H1 (cell line): Measurements from ENCODE around the gene PPFIBP2. TPM values are rescaled to one million over a fixed set of nuclear protein-coding genes. Genes with fewer than 3 reads are reported as not detected.
A peak's percentile ranks its signal among the peaks of the same experiment; 100 is the strongest.

Experiments used
- CTCF ChIA-PET: fragments of 300-600 bp; sonication (Branson Sonifier 250); formaldehyde crosslinking; loops from one replicate; lab custom pipeline; 2021; ENCODE audit not compliant: partially characterized antibody; lab: Charles Lee
- POLR2A ChIA-PET: fragments of 300-600 bp; sonication (Branson Sonifier 250); formaldehyde crosslinking; loops from one replicate; lab custom pipeline; 2021; ENCODE audit warnings: inconsistent platforms; ENCODE audit not compliant: partially characterized antibody; lab: Charles Lee
- DNase-seq, 2 experiments: peaks; one replicate each; pipeline versions ENCODE4 v3.0.0 to v3.0.0-alpha.2; 2010 to 2022; ENCODE audit warnings: low spot score in 2 of 2, low read depth in 1 of 2, mixed read lengths in 1 of 2
- FAIRE-seq: peaks from 2 replicates; lab custom pipeline; 2011; peaks lifted over from hg19 to GRCh38; lab: Jason Lieb, UNC
- H2AFZ ChIP-seq: 2 replicates; pipeline ENCODE4 v1.8.1; 2012; ENCODE audit warnings: low read length, inconsistent platforms
- H2AK5ac ChIP-seq: 2 replicates; pipeline ENCODE4 v1.6.1; 2013; ENCODE audit warnings: low read depth, low read length
- H2BK120ac ChIP-seq: replicated peaks from 2 replicates; pipeline ENCODE3; 2013; ENCODE audit warnings: low read depth, low read length, inconsistent platforms
- H2BK12ac ChIP-seq: 2 replicates; pipeline ENCODE4 v1.6.1; 2013; ENCODE audit warnings: low read depth, low read length
- H2BK15ac ChIP-seq: 2 replicates; pipeline ENCODE4 v1.6.1; 2013; ENCODE audit warnings: low read length
- H2BK20ac ChIP-seq: 2 replicates; pipeline ENCODE4 v1.6.1; 2013; ENCODE audit warnings: low read length
- H2BK5ac ChIP-seq: 2 replicates; pipeline ENCODE4 v1.6.1; 2013; ENCODE audit warnings: low read depth, low read length
- H3K14ac ChIP-seq: 2 replicates; pipeline ENCODE4 v1.6.1; 2013; ENCODE audit warnings: inconsistent platforms; ENCODE audit not compliant: insufficient read length
- H3K18ac ChIP-seq: 2 replicates; pipeline ENCODE4 v1.6.1; 2013; ENCODE audit warnings: low read length; ENCODE audit errors: extremely low read depth
- H3K23ac ChIP-seq: 2 replicates; pipeline ENCODE4 v1.6.1; 2013; ENCODE audit warnings: inconsistent platforms; ENCODE audit not compliant: insufficient read length
- H3K23me2 ChIP-seq: 2 replicates; pipeline ENCODE4 v1.6.1; 2013; ENCODE audit warnings: low read depth, low read length
- H3K27ac ChIP-seq: 2 replicates; pipeline ENCODE4 v1.6.1; 2011; ENCODE audit warnings: low read depth, low read length, inconsistent platforms
- H3K27me3 ChIP-seq, 4 experiments: replicated peaks in 1 of 4; 1 replicate in 1 of 4; 2 replicates in 3 of 4; pipeline versions ENCODE4 v1.6.1 to v1.8.1; 2011 to 2013; ENCODE audit warnings: low read length in 3 of 4, mild to moderate bottlenecking in 3 of 4, inconsistent platforms in 2 of 4, mixed read lengths in 2 of 4, moderate library complexity in 1 of 4; ENCODE audit not compliant: control insufficient read depth in 3 of 4, insufficient read depth in 3 of 4; ENCODE audit errors: extremely low read depth in 1 of 4
- H3K36me3 ChIP-seq, 4 experiments: 2 replicates each; pipeline versions ENCODE4 v1.6.1 to v1.8.1; 2011 to 2013; ENCODE audit warnings: mild to moderate bottlenecking in 4 of 4, low read length in 3 of 4, moderate library complexity in 2 of 4, control low read depth in 1 of 4, inconsistent platforms in 1 of 4; ENCODE audit not compliant: insufficient read depth in 4 of 4, control insufficient read depth in 2 of 4
- H3K4ac ChIP-seq: replicated peaks from 2 replicates; pipeline ENCODE3; 2013; ENCODE audit warnings: low read length, low read depth, mixed read lengths, inconsistent platforms; ENCODE audit not compliant: insufficient read length
- H3K4me1 ChIP-seq, 4 experiments: replicated peaks in 1 of 4; 1 replicate in 1 of 4; 2 replicates in 3 of 4; pipeline versions ENCODE4 v1.6.1 to v1.8.1; 2011 to 2013; ENCODE audit warnings: low read length in 3 of 4, inconsistent platforms in 2 of 4, mixed read lengths in 1 of 4; ENCODE audit not compliant: insufficient read depth in 4 of 4, control insufficient read depth in 3 of 4
- H3K4me2 ChIP-seq, 2 experiments: 2 replicates each; pipeline versions ENCODE4 v1.6.1 to v1.8.1; 2011 to 2013; ENCODE audit warnings: low read depth in 2 of 2, low read length in 2 of 2, control low read depth in 1 of 2, inconsistent platforms in 1 of 2, mild to moderate bottlenecking in 1 of 2; ENCODE audit not compliant: insufficient read depth in 1 of 2
- H3K4me3 ChIP-seq, 4 experiments: fragments of 200-600, 300-600 bp in 1 of 4; sonication (generic), shearing (Covaris generic), sonication (Bioruptor Twin) in 1 of 4; 2 replicates each; pipeline versions ENCODE4 v1.5.1 to v1.8.1; 2011 to 2016; ENCODE audit warnings: low read length in 4 of 4, low read depth in 3 of 4, control low read depth in 2 of 4, inconsistent platforms in 2 of 4, mild to moderate bottlenecking in 2 of 4, mixed read lengths in 1 of 4, moderate library complexity in 1 of 4; ENCODE audit not compliant: insufficient read depth in 2 of 4; ENCODE audit errors: extremely low read depth in 1 of 4
- H3K56ac ChIP-seq: replicated peaks from 2 replicates; pipeline ENCODE3; 2013; ENCODE audit warnings: low read depth, mild to moderate bottlenecking, mixed read lengths, low read length, inconsistent platforms; ENCODE audit not compliant: insufficient read length
- H3K79me1 ChIP-seq: 2 replicates; pipeline ENCODE4 v1.6.1; 2013; ENCODE audit warnings: low read depth, low read length, control low read depth
- H3K79me2 ChIP-seq, 2 experiments: 2 replicates each; pipeline versions ENCODE4 v1.6.1 to v1.8.1; 2012 to 2013; ENCODE audit warnings: low read length in 2 of 2, mild to moderate bottlenecking in 2 of 2, inconsistent platforms in 1 of 2; ENCODE audit not compliant: insufficient read depth in 2 of 2, control insufficient read depth in 1 of 2
- H3K9ac ChIP-seq, 4 experiments: replicated peaks in 1 of 4; 1 replicate in 1 of 4; 2 replicates in 3 of 4; pipeline versions ENCODE4 v1.6.1 to v1.8.1; 2011 to 2013; ENCODE audit warnings: low read depth in 3 of 4, low read length in 3 of 4, control low read depth in 2 of 4, mild to moderate bottlenecking in 2 of 4, moderate library complexity in 2 of 4, inconsistent platforms in 1 of 4; ENCODE audit errors: extremely low read depth in 1 of 4
- H3K9me3 ChIP-seq, 2 experiments: 2 replicates each; pipeline versions ENCODE4 v1.6.1 to v1.8.1; 2012 to 2013; ENCODE audit warnings: mild to moderate bottlenecking in 2 of 2, moderate library complexity in 2 of 2, control low read depth in 1 of 2, inconsistent platforms in 1 of 2, low read depth in 1 of 2, low read length in 1 of 2, mixed read lengths in 1 of 2; ENCODE audit not compliant: insufficient read depth in 2 of 2
- H4K20me1 ChIP-seq, 2 experiments: replicated peaks in 1 of 2; 2 replicates each; pipeline versions ENCODE3 to v1.8.1; 2011 to 2013; ENCODE audit warnings: inconsistent platforms in 2 of 2, low read length in 2 of 2, mild to moderate bottlenecking in 1 of 2; ENCODE audit not compliant: insufficient read depth in 2 of 2, control insufficient read depth in 1 of 2
- H4K5ac ChIP-seq: 2 replicates; pipeline ENCODE4 v1.6.1; 2013; ENCODE audit warnings: low read length, low read depth, mixed read lengths, inconsistent platforms; ENCODE audit not compliant: insufficient read length
- H4K8ac ChIP-seq: 2 replicates; pipeline ENCODE4 v1.8.0; 2013; ENCODE audit warnings: mild to moderate bottlenecking, moderate library complexity, low read length, inconsistent platforms; ENCODE audit not compliant: insufficient read depth; ENCODE audit errors: extremely low read depth
- H4K91ac ChIP-seq: replicated peaks from 2 replicates; pipeline ENCODE3; 2013; ENCODE audit warnings: low read length, mixed read lengths, inconsistent platforms; ENCODE audit not compliant: insufficient read length
- CTCF ChIP-seq, 3 experiments: IDR thresholded peaks; 1 replicate in 2 of 3; 2 replicates in 1 of 3; pipeline versions ENCODE4 v1.5.1 to v1.6.1; 2011; ENCODE audit warnings: low read length in 3 of 3, mild to moderate bottlenecking in 3 of 3, inconsistent platforms in 2 of 3, low read depth in 1 of 3, moderate library complexity in 1 of 3; ENCODE audit not compliant: insufficient read depth in 1 of 3; ENCODE audit errors: control extremely low read depth in 1 of 3
- KDM5A ChIP-seq: fragments of 200-600 bp; IDR thresholded peaks from 2 replicates; pipeline ENCODE4 v1.7.1; 2012; ENCODE audit warnings: mild to moderate bottlenecking, low read length, inconsistent platforms, mixed read lengths
- PHF8 ChIP-seq: fragments of 200-600 bp; sonication (generic); conservative IDR thresholded peaks from 2 replicates; pipeline ENCODE4 v1.7.1; 2012; ENCODE audit warnings: low read depth, mild to moderate bottlenecking, inconsistent platforms, low read length, moderate library complexity
- POLR2A ChIP-seq, 2 experiments: IDR thresholded peaks; 1 replicate in 1 of 2; 2 replicates in 1 of 2; pipeline ENCODE4 v1.6.1; 2011; ENCODE audit warnings: low read depth in 2 of 2, low read length in 2 of 2, mild to moderate bottlenecking in 2 of 2; ENCODE audit errors: control extremely low read depth in 1 of 2
- RAD21 ChIP-seq, 2 experiments: IDR thresholded peaks in 1 of 2; conservative IDR thresholded peaks in 1 of 2; 2 replicates each; pipeline ENCODE4 v1.6.1; 2011; ENCODE audit warnings: low read depth in 2 of 2, low read length in 2 of 2, improper control_type of control experiment in 1 of 2, inconsistent platforms in 1 of 2, mild to moderate bottlenecking in 1 of 2, moderate library complexity in 1 of 2
- SP2 ChIP-seq: IDR thresholded peaks from 2 replicates; pipeline ENCODE4 v1.6.1; 2012; ENCODE audit warnings: mild to moderate bottlenecking, low read length, inconsistent platforms
- WGBS, 2 experiments: shearing (Covaris generic) in 1 of 2; methylation state at CpG; one replicate each; pipeline versions ENCODE4 v1.1.6 to v1.1.7; 2013 to 2015; ENCODE audit warnings: low lambda C conversion rate in 2 of 2, mixed read lengths in 2 of 2, inconsistent platforms in 1 of 2, low coverage in 1 of 2, missing lambda C conversion rate in 1 of 2; ENCODE audit not compliant: insufficient replicate concordance in 2 of 2, insufficient coverage in 1 of 2, insufficient read length in 1 of 2; ENCODE audit errors: extremely low coverage in 1 of 2, missing lambda C conversion rate in 1 of 2; 5-methylcytosine and 5-hydroxymethylcytosine counted together
- polyA plus RNA-seq, 7 experiments: library from polyadenylated mRNA; depleted of rRNA in 3 of 7; stranded (reverse) in 5 of 7; unstranded in 2 of 7; fragments of >200 nt in 5 of 7; fragments of 200-250 nt in 2 of 7; gene quantifications; 1 replicate in 5 of 7; 2 replicates in 1 of 7; 4 replicates in 1 of 7; pipeline versions ENCODE4 v1.2.1 to v1.2.3, GENCODE V29; 2011 to 2013; ENCODE audit warnings: missing spikeins in 2 of 7, mixed read lengths in 2 of 7
- total RNA-seq: library from RNA; stranded (reverse); fragmentation: NEBNext Ultra II Directional; extraction: Animal tissue kit (Norgen Biotek cat#: 25700); gene quantifications from 2 replicates; pipeline ENCODE4 v1.2.1, GENCODE V29; 2021

Gene PPFIBP2
- total and polyA plus RNA-seq, 2 of the 8 experiments (the other 6 are each of a cell fraction or from before 2014, with no cell fraction given) = 5.5 to 9.8 TPM

- Histone ChIP-seq H3K27ac (no peak overlapping the region), H2AK5ac (no peak overlapping the region), H4K8ac (no peak overlapping the region), H3K56ac (no peak overlapping the region), H3K79me1 (no peaks in the 10 kb centered on the region; the same call in 1 of the 2 replicates), H4K91ac (no peak overlapping the region), H2AFZ (no peak overlapping the region), H4K5ac (no peak overlapping the region), H3K23ac (no peak overlapping the region), H3K4me3 (no peak overlapping the region), H3K27me3 (no peaks in the 10 kb centered on the region), H3K4me1 (peaks cover 10 to 26% (median 20%) of the 10 kb centered on the region in 4 experiments), H2BK5ac (no peak overlapping the region), H3K79me2 (no peaks in the 10 kb centered on the region), H2BK20ac (no peak overlapping the region), H4K20me1 (no peaks in the 10 kb centered on the region), H3K9me3 (no peaks in the 10 kb centered on the region), H2BK12ac (no peak overlapping the region), H2BK15ac (no peak overlapping the region), H3K36me3 (no peaks in the 10 kb centered on the region), H3K18ac (no peak overlapping the region), H3K4ac (no peak overlapping the region), H3K23me2 (no peaks in the 10 kb centered on the region), H3K4me2 (no peak overlapping the region), H3K9ac (no peak overlapping the region), H3K14ac (no peak overlapping the region), H2BK120ac (no peak overlapping the region)
- DNase-seq = no peak
- FAIRE-seq = no peak
- CTCF ChIA-PET = interaction anchor here (0.6 to 19.5 kb wide), 61 partner anchors 10 to 475 kb away, joined by 3 to 325 read pairs (median 5); partner anchors contain the start of gene OLFML1
- peak in 2 of 3 experiments; percentile 15 to 30; a peak in 3 of 4 replicates for TF ChIP-seq CTCF (IDR thresholded peaks at IDR 0.05; ENCODE audit: control extremely low read depth in 1 of 3, insufficient read depth in 1 of 3, low read depth in 1 of 3, low read length in 3 of 3)
- TF ChIP-seq KDM5A = no peak
- TF ChIP-seq PHF8 = no peak
- TF ChIP-seq POLR2A (IDR thresholded peaks at IDR 0.05; ENCODE audit: control extremely low read depth in 1 of 2, low read depth in 2 of 2, low read length in 2 of 2) = no peak
- TF ChIP-seq RAD21 (IDR thresholded peaks at IDR 0.05 in 1 of 2, conservative IDR thresholded peaks at IDR 0.05 in 1 of 2; ENCODE audit: low read depth in 2 of 2, low read length in 2 of 2) = peak in 1 of 2 experiments; percentile 29; a peak in 3 of 4 replicates
- no peak for TF ChIP-seq SP2
- POLR2A ChIA-PET = interaction anchor here (1.0 to 1.8 kb wide), 4 partner anchors 57 to 103 kb away, joined by 3 to 7 read pairs (median 4); partner anchors contain the start of genes CYB5R2 and PPFIBP2
- WGBS, 2 experiments = 87% methylated on average over 1 of the region's 1 CpG; no CpG with 5 or more reads in 1 of the 2 experiments
Observed at GRCh38 chr11:7570938-7571521, 57.2 kb downstream of the PPFIBP2 start.
